ENCODE measurements around the gene IQUB. TPM values are rescaled to one million over a fixed set of nuclear protein-coding genes. Genes with fewer than 3 reads are reported as not detected.

Gene IQUB
- total and polyA plus RNA-seq, 7 donors: 0.10 to 0.83 (median 0.66) TPM; not detected in 2

DNA sequence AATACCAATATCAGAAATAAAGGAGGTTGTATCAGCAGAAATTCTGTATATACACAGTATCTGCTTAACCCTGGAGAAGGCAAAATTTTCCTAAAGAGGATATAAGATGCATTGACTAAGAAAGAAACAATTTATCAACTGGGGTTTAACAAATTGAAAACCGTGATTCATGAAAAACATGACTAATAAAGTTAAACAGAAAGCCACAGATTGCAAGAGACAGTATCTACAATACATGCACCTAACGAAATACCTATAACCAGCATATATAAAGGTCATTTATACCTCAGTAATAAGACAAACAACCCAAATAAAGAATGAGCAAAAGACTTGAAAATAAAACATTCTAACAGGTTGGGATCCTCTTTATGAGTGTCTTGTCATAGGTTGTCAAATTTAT, 101.8 kb downstream of the IQUB start:
- no peaks in the 10 kb centered on the region for H3K36me3 ChIP-seq
- H3K4me1 ChIP-seq: peaks cover 0 to 11% (median 0%) of the 10 kb centered on the region in 4 donors
- H3K27ac ChIP-seq: no peak overlapping the region
- intact Hi-C loops (cut with DNase I): no loop called here
- WGBS, 2 donors: 59 to 65% methylated on average over 2 of the region's 2 CpGs
- no peaks in the 10 kb centered on the region for H3K27me3 ChIP-seq
- no peak overlapping the region for H3K4me3 ChIP-seq
- no peak for DNase-seq
- TF ChIP-seq POLR2AphosphoS5 (IDR thresholded peaks at IDR 0.05) (no peak), EP300 (IDR thresholded peaks at IDR 0.05) (no peak)
- H3K9me3 ChIP-seq: no peaks in the 10 kb centered on the region

DNA sequence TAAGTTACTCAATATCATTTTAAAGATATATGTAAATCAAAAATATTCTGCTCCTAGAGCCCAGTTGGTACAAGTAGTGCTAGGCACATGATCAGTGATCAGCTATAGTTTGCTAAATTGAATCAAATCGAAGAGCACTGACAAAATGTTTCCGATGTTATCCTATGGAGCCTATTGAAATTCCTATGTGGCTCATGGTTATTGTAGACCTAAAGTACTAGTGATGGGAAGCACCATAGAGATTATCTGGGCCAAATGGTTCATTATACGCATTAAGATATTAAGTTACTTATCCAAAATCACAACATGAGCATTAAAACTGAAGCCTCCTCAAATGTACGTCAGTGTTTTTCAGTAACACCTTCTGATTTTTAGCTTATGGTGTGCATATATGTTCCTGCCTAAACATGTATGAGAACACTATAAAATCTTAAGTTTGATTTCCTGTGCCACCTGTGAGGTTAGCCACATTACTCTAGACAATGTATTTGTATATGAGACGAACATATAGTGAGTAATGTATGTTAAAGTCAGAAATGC, 103.2 kb downstream of the IQUB start:
- H3K27me3 ChIP-seq: no peaks in the 10 kb centered on the region
- no peaks in the 10 kb centered on the region for H3K9me3 ChIP-seq
- TF ChIP-seq POLR2AphosphoS5 (IDR thresholded peaks at IDR 0.05): no peak
- H3K27ac ChIP-seq: no peak overlapping the region
- H3K4me1 ChIP-seq: peaks cover 0 to 11% (median 0%) of the 10 kb centered on the region in 4 donors
- 77 to 85% methylated on average over 5 of the region's 5 CpGs for WGBS, 2 donors
- DNase-seq: no peak
- intact Hi-C loops (cut with DNase I): no loop called here
- H3K36me3 ChIP-seq: no peaks in the 10 kb centered on the region
- H3K4me3 ChIP-seq: no peak overlapping the region

DNA sequence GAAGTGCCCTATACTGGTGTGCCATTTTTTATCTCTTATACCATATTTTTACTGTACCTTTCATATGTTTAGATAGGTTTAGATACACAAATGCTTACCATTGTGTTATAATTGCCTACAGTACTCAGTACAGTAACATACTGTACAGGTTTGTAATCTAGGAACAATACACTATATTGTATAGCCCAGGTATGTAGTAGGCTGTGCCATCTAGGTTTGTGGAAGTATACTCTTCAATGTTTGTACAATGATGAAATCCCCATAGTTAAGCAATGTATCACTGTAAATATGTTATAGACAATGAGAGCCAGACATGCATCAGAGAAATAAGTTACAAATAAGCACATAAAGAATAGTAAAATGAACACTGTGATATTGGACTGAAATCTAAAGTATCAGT, 109.1 kb downstream of the IQUB start:
- intact Hi-C loops (cut with DNase I): no loop called here
- DNase-seq: no peak
- Histone ChIP-seq H3K27ac (no peak overlapping the region), H3K4me1 (no peaks in the 10 kb centered on the region), H3K9me3 (peaks cover 0 to 5% (median 2%) of the 10 kb centered on the region in 4 donors), H3K4me3 (no peak overlapping the region), H3K27me3 (no peaks in the 10 kb centered on the region), H3K36me3 (no peaks in the 10 kb centered on the region)
- TF ChIP-seq, protein P1, sequence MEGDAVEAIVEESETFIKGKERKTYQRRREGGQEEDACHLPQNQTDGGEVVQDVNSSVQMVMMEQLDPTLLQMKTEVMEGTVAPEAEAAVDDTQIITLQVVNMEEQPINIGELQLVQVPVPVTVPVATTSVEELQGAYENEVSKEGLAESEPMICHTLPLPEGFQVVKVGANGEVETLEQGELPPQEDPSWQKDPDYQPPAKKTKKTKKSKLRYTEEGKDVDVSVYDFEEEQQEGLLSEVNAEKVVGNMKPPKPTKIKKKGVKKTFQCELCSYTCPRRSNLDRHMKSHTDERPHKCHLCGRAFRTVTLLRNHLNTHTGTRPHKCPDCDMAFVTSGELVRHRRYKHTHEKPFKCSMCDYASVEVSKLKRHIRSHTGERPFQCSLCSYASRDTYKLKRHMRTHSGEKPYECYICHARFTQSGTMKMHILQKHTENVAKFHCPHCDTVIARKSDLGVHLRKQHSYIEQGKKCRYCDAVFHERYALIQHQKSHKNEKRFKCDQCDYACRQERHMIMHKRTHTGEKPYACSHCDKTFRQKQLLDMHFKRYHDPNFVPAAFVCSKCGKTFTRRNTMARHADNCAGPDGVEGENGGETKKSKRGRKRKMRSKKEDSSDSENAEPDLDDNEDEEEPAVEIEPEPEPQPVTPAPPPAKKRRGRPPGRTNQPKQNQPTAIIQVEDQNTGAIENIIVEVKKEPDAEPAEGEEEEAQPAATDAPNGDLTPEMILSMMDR (IDR thresholded peaks at IDR 0.05): no peak
- no peak for TF ChIP-seq EP300 (IDR thresholded peaks at IDR 0.05)
- no peak for TF ChIP-seq POLR2AphosphoS5 (IDR thresholded peaks at IDR 0.05)
- TF ChIP-seq POLR2A (IDR thresholded peaks at IDR 0.05): no peak

DNA sequence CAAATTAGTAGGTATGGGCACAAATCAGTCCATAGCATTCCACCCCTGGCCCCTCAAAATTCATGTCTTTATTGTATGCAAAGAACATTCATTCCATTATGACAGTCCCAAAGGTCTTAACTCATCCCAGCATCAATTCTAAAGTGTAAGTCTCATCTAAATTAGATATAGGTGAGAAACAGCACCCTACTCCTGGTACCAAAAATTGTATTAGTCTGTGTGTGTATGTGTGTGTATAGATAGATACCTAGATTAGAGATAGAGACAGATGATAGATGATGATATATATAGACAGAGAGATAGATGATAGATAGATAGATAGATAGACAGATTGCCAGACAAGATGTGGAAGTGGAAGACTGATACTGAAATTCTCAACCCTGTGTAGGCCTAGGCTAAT, 109.9 kb downstream of the IQUB start:
- peaks cover 0 to 5% (median 2%) of the 10 kb centered on the region in 4 donors for H3K9me3 ChIP-seq
- TF ChIP-seq, protein P1 (IDR thresholded peaks at IDR 0.05): no peak
- TF ChIP-seq POLR2AphosphoS5 (IDR thresholded peaks at IDR 0.05): no peak
- no peak for TF ChIP-seq POLR2A (IDR thresholded peaks at IDR 0.05)
- TF ChIP-seq EP300 (IDR thresholded peaks at IDR 0.05): no peak
- H3K27me3 ChIP-seq: no peaks in the 10 kb centered on the region
- no peak overlapping the region for H3K4me3 ChIP-seq
- DNase-seq: no peak
- intact Hi-C loops (cut with DNase I): no loop called here
- H3K4me1 ChIP-seq: no peaks in the 10 kb centered on the region
- H3K27ac ChIP-seq: no peak overlapping the region
- H3K36me3 ChIP-seq: no peaks in the 10 kb centered on the region

DNA sequence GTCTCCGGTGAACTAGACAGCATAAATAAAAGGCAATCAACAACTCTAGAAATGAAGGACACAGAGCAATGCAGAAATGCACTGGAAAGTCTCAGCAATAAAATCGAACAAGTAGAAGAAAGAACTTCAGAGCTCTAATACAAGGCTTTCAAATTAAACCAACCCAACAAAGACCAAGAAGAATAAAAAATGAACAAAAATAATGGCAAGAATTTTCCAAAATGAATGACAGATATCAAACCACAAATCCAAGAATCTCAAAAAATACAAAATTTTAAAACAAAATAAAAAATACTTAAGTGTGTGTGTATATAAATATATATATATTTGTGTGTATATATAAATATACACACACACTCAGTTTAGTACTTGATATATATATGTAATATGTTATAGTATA, 110.8 kb downstream of the IQUB start:
- Histone ChIP-seq H3K4me1 (no peaks in the 10 kb centered on the region), H3K27me3 (no peaks in the 10 kb centered on the region), H3K9me3 (peaks cover 0 to 5% (median 2%) of the 10 kb centered on the region in 4 donors), H3K36me3 (no peaks in the 10 kb centered on the region), H3K4me3 (no peak overlapping the region), H3K27ac (no peak overlapping the region)
- WGBS, 2 donors: 87% methylated on average over 2 of the region's 2 CpGs
- DNase-seq: no peak
- intact Hi-C loops (cut with DNase I): no loop called here
- TF ChIP-seq POLR2A (IDR thresholded peaks at IDR 0.05) (no peak), POLR2AphosphoS5 (IDR thresholded peaks at IDR 0.05) (no peak), EP300 (IDR thresholded peaks at IDR 0.05) (no peak)
- TF ChIP-seq, protein P1 (IDR thresholded peaks at IDR 0.05): no peak

DNA sequence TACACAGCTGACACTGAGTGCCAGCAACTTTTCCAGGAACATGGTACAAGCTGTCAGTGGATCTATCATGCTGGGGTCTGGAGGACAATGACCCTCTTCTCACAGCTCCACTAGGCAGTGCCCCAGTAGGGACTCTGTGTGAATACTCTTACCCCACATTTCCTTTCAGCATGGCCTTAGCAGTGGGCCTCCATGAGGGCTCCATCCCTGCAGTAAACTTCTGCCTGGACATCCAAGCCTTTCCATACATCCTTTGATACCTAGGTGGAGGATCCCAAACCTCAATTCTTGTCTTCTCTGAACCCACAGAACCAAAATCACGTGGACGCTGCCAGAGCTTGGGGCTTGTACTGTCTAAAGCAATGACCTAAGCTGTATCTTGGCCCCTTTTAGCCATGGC, 116.8 kb downstream of the IQUB start:
- Histone ChIP-seq H3K9me3 (peaks cover 0 to 7% (median 0%) of the 10 kb centered on the region in 4 donors), H3K4me1 (no peaks in the 10 kb centered on the region), H3K27me3 (no peaks in the 10 kb centered on the region), H3K4me3 (no peak overlapping the region), H3K27ac (no peak overlapping the region), H3K36me3 (no peaks in the 10 kb centered on the region)
- TF ChIP-seq EP300 (IDR thresholded peaks at IDR 0.05) (no peak), POLR2AphosphoS5 (IDR thresholded peaks at IDR 0.05) (no peak), POLR2A (IDR thresholded peaks at IDR 0.05) (no peak)
- TF ChIP-seq, protein P1 (IDR thresholded peaks at IDR 0.05): no peak
- WGBS, 2 donors: 70 to 87% methylated on average over 2 of the region's 2 CpGs
- no peak for DNase-seq
- intact Hi-C loops (cut with DNase I): no loop called here

Measured in sigmoid colon (tissue), 7 donors.